ENCODE results near the gene PTPRK.

DNA sequence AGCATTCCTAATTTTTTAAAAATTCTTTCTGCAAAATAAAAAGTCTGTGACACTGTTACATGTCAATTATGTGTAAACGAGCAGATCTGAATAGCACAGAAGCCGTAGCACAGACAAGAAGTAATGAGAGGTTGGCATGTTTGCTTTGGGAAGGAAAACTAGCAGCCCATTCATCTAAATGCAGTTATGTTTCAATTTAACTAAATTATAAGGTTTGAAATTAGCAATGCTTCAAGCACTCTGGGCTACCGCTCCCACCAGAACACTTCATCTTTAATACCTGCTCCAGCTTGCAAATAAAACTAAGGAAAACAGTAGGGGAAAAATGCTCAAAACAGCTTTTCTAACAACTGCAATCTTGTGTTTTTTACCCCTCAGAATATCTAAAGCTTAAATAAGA, 73.9 kb downstream of the PTPRK start:
- TF ChIP-seq, protein P1, sequence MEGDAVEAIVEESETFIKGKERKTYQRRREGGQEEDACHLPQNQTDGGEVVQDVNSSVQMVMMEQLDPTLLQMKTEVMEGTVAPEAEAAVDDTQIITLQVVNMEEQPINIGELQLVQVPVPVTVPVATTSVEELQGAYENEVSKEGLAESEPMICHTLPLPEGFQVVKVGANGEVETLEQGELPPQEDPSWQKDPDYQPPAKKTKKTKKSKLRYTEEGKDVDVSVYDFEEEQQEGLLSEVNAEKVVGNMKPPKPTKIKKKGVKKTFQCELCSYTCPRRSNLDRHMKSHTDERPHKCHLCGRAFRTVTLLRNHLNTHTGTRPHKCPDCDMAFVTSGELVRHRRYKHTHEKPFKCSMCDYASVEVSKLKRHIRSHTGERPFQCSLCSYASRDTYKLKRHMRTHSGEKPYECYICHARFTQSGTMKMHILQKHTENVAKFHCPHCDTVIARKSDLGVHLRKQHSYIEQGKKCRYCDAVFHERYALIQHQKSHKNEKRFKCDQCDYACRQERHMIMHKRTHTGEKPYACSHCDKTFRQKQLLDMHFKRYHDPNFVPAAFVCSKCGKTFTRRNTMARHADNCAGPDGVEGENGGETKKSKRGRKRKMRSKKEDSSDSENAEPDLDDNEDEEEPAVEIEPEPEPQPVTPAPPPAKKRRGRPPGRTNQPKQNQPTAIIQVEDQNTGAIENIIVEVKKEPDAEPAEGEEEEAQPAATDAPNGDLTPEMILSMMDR (IDR thresholded peaks at IDR 0.05; ENCODE audit: low read depth, low read length, missing input control), result no peak
- TF ChIP-seq RAD21 (IDR thresholded peaks at IDR 0.05), result no peak
- TF ChIP-seq RXRA (IDR thresholded peaks at IDR 0.05), result no peak
- TF ChIP-seq, protein P2, sequence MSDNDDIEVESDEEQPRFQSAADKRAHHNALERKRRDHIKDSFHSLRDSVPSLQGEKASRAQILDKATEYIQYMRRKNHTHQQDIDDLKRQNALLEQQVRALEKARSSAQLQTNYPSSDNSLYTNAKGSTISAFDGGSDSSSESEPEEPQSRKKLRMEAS (IDR thresholded peaks at IDR 0.05), result no peak

Measured in liver (tissue), 3 donors.